K562 (cell line): ENCODE data around the gene CCDC82. TPM values are rescaled to one million over a fixed set of nuclear protein-coding genes. Genes with fewer than 3 reads are reported as not detected.

ENCODE experiments used
- CREB3L1 ChIP-seq: fragments of 450-650 bp; IDR thresholded peaks from 2 replicates; pipeline ENCODE4 v1.6.1; 2014; ENCODE audit warnings: low read depth, mild to moderate bottlenecking, moderate library complexity, borderline replicate concordance
- E2F6 ChIP-seq, 2 experiments: IDR thresholded peaks; 2 replicates each; pipeline ENCODE4 v1.6.1; 2011; ENCODE audit warnings: borderline replicate concordance in 1 of 2, control low read depth in 1 of 2, low read depth in 1 of 2, low read length in 1 of 2, mild to moderate bottlenecking in 1 of 2, mixed read lengths in 1 of 2, moderate library complexity in 1 of 2; ENCODE audit not compliant: insufficient read depth in 1 of 2, insufficient read length in 1 of 2, poor library complexity in 1 of 2, severe bottlenecking in 1 of 2; ENCODE audit errors: extremely low read depth in 1 of 2
- ETV1 ChIP-seq: fragments of 450-650 bp; conservative IDR thresholded peaks from 2 replicates; pipeline ENCODE4 v1.6.1; 2016; ENCODE audit warnings: missing genetic modification characterization, control low read depth, low read depth, missing compliant biosample characterization
- EZH2 ChIP-seq: IDR thresholded peaks from 2 replicates; pipeline ENCODE4 v1.6.1; 2012; ENCODE audit warnings: low read depth, mild to moderate bottlenecking, inconsistent platforms, low read length, borderline replicate concordance
- FOXP1 ChIP-seq: sonication (generic); formaldehyde crosslinking; IDR thresholded peaks from 2 replicates; pipeline ENCODE4 v1.8.0; 2022; ENCODE audit warnings: mild to moderate bottlenecking, missing genetic modification reagents
- HMBOX1 ChIP-seq: sonication (generic); IDR thresholded peaks from 2 replicates; pipeline ENCODE4 v1.6.1; 2016
- HOXB6 ChIP-seq: fragments of 250-450 bp; sonication (Bioruptor Pico); IDR thresholded peaks from 2 replicates; pipeline ENCODE4 v1.5.1; 2022; ENCODE audit warnings: mild to moderate bottlenecking, borderline replicate concordance
- IFI16 ChIP-seq: fragments of 250-450 bp; sonication (Bioruptor Pico); IDR thresholded peaks from 2 replicates; pipeline ENCODE4 v2.1.2; 2022; ENCODE audit warnings: mild to moderate bottlenecking, inconsistent platforms
- KAT7 ChIP-seq: sonication (generic); formaldehyde crosslinking; IDR thresholded peaks from 2 replicates; pipeline ENCODE4 v1.8.0; 2022; ENCODE audit warnings: missing genetic modification reagents, mild to moderate bottlenecking, borderline replicate concordance
- MXI1 ChIP-seq: IDR thresholded peaks from 2 replicates; pipeline ENCODE4 v1.6.1; 2011; ENCODE audit warnings: low read depth, mild to moderate bottlenecking, improper control_type of control experiment, low read length
- NR3C1 ChIP-seq: sonication (generic); formaldehyde crosslinking; IDR thresholded peaks from 2 replicates; pipeline ENCODE4 v1.8.1; 2022; ENCODE audit warnings: missing genetic modification reagents
- PHF21A ChIP-seq: fragments of 450-650 bp; IDR thresholded peaks from 2 replicates; pipeline ENCODE4 v1.6.1; 2017; ENCODE audit warnings: low read depth, borderline replicate concordance
- PRPF4 ChIP-seq: fragments of 200-400 bp; formaldehyde crosslinking; IDR thresholded peaks from one replicate; pipeline ENCODE4 v1.6.1; 2017; ENCODE audit warnings: low read length, low read depth, mild to moderate bottlenecking; ENCODE audit not compliant: insufficient read depth, poor library complexity, severe bottlenecking
- RB1 ChIP-seq: fragments of 450-650 bp; IDR thresholded peaks from 2 replicates; pipeline ENCODE4 v1.6.1; 2017; ENCODE audit warnings: low read depth, mild to moderate bottlenecking
- SMAD4 ChIP-seq: fragments of 250-450 bp; sonication (Bioruptor Pico); conservative IDR thresholded peaks from 2 replicates; pipeline ENCODE4 v1.8.0; 2021; ENCODE audit warnings: inconsistent platforms, mild to moderate bottlenecking, moderate library complexity
- YY1 ChIP-seq, 3 experiments: IDR thresholded peaks; 2 replicates each; pipeline ENCODE4 v1.6.1; 2011; ENCODE audit warnings: low read length in 2 of 3, mild to moderate bottlenecking in 2 of 3, moderate library complexity in 2 of 3, borderline replicate concordance in 1 of 3, control low read depth in 1 of 3, low read depth in 1 of 3; ENCODE audit not compliant: insufficient read depth in 3 of 3, insufficient replicate concordance in 2 of 3, control insufficient read depth in 1 of 3, insufficient read length in 1 of 3; ENCODE audit errors: extremely low read depth in 1 of 3
- ZBTB11 ChIP-seq, 3 experiments: fragments of 200-800 bp in 1 of 3; fragments of 250-450 bp in 1 of 3; fragments of 450-650 bp in 1 of 3; sonication (Bioruptor Pico) in 1 of 3; sonication (Bioruptor generic) in 1 of 3; formaldehyde crosslinking in 1 of 3; IDR thresholded peaks; 2 replicates each; pipeline versions ENCODE4 v1.6.1 to v1.8.0; 2016 to 2022; ENCODE audit warnings: mild to moderate bottlenecking in 2 of 3, missing genetic modification characterization in 2 of 3, missing compliant biosample characterization in 1 of 3, moderate library complexity in 1 of 3
- ZNF146 ChIP-seq: IDR thresholded peaks from one replicate; pipeline ENCODE4 v1.6.1; 2018; ENCODE audit warnings: missing compliant biosample characterization; ENCODE audit not compliant: unreplicated experiment
- ZNF175 ChIP-seq: fragments of 200-800 bp; sonication (Bioruptor generic); IDR thresholded peaks from 2 replicates; pipeline ENCODE4 v1.6.1; 2016; ENCODE audit warnings: low read depth, mild to moderate bottlenecking, missing genetic modification characterization, missing compliant biosample characterization
- ZNF311 ChIP-seq: fragments of 250-450 bp; sonication (Bioruptor Pico); IDR thresholded peaks from 2 replicates; pipeline ENCODE4 v1.4.0; 2020; ENCODE audit warnings: mild to moderate bottlenecking, moderate library complexity
- polyA plus RNA-seq, 8 experiments: library from polyadenylated mRNA; depleted of rRNA in 4 of 8; stranded (reverse) in 5 of 8; unstranded in 3 of 8; fragments of >200 nt; fragmentation: Nextera tagmentation in 2 of 8; fragmentation: Illumina TruSeq in 1 of 8; extraction: Ambion mirVana in 2 of 8; extraction: Trizol in 1 of 8; gene quantifications; 2 replicates each; pipeline versions ENCODE4 v1.2.1 to v1.2.3, GENCODE V29; 2011 to 2014; ENCODE audit warnings: inconsistent platforms in 1 of 8, missing spikeins in 1 of 8
- total RNA-seq, 7 experiments: library from RNA; depleted of rRNA in 6 of 7; stranded (reverse); fragments of >200 nt in 6 of 7; fragmentation: Illumina TruSeq in 2 of 7; extraction: Trizol in 2 of 7; gene quantifications; 2 replicates each; pipeline versions ENCODE4 v1.2.1 to v1.2.3, GENCODE V29; 2011 to 2021; ENCODE audit warnings: low replicate concordance in 1 of 7

The CCDC82 gene
- total and polyA plus RNA-seq, 9 of the 15 experiments (the other 6 are each of a cell fraction or from before 2014, with no cell fraction given): 12.5 to 51.3 (median 24.5) TPM

- TF ChIP-seq ZBTB11 (CRISPR knock-in tag; IDR thresholded peaks at IDR 0.05): no peak; a peak in 1 of 6 replicates
- no peak for TF ChIP-seq KAT7 (CRISPR knock-in tag)
- TF ChIP-seq FOXP1 (CRISPR knock-in tag): no peak
- no peak for TF ChIP-seq ZNF311 (CRISPR knock-in tag)
- TF ChIP-seq PHF21A: no peak
- no peak for TF ChIP-seq ZNF146 (CRISPR knock-in tag)
- no peak for TF ChIP-seq E2F6 (IDR thresholded peaks at IDR 0.05; ENCODE audit: borderline replicate concordance in 1 of 2, extremely low read depth in 1 of 2, insufficient read depth in 1 of 2, insufficient read length in 1 of 2, low read depth in 1 of 2, low read length in 1 of 2, poor library complexity in 1 of 2, severe bottlenecking in 1 of 2)
- no peak for TF ChIP-seq PRPF4
- no peak for TF ChIP-seq ETV1 (tag)
- no peak for TF ChIP-seq NR3C1 (CRISPR knock-in tag)
- TF ChIP-seq SMAD4: peak; percentile 32; the same call in 1 of the 2 replicates
- no peak for TF ChIP-seq IFI16 (CRISPR knock-in tag)
- TF ChIP-seq CREB3L1: no peak
- TF ChIP-seq EZH2: no peak
- TF ChIP-seq ZNF175 (CRISPR knock-in tag): peak; percentile 83
- no peak; the same call in 1 of the 2 replicates for TF ChIP-seq RB1
- no peak for TF ChIP-seq MXI1
- peak in 1 of 3 experiments; percentile 82 for TF ChIP-seq YY1 (IDR thresholded peaks at IDR 0.05; ENCODE audit: borderline replicate concordance in 1 of 3, control insufficient read depth in 1 of 3, extremely low read depth in 1 of 3, insufficient read depth in 3 of 3, insufficient read length in 1 of 3, insufficient replicate concordance in 2 of 3, low read depth in 1 of 3, low read length in 2 of 3)
- no peak for TF ChIP-seq HOXB6 (CRISPR knock-in tag)
- TF ChIP-seq HMBOX1: peak; percentile 80
Measured at GRCh38 chr11:96318850-96319249, 70.9 kb downstream of the CCDC82 start (continued).
